Lower lobe of right lung (tissue), 2 donors: ENCODE results near the gene CFAP100. TPM values are rescaled to one million over a fixed set of nuclear protein-coding genes. Genes with fewer than 3 reads are reported as not detected.

Experiments
- ATAC-seq, 2 donors: fragments of 200-7000 bp; cut with Tn5 transposase; one replicate each; pipeline ENCODE4 v1.9.1; 2020 to 2022; ENCODE audit warnings: mild to moderate bottlenecking in 2 of 2, moderate library complexity in 2 of 2
- DNase-seq: peaks from one replicate; pipeline ENCODE4 v3.0.0-alpha.2; 2020
- H3K27ac ChIP-seq: fragments of 200-600 bp; one replicate; pipeline ENCODE4 v1.8.0; 2022
- H3K27me3 ChIP-seq: fragments of 200-600 bp; one replicate; pipeline ENCODE4 v1.8.0; 2022; ENCODE audit warnings: low read depth
- H3K36me3 ChIP-seq: fragments of 200-600 bp; one replicate; pipeline ENCODE4 v1.8.0; 2022; ENCODE audit warnings: mild to moderate bottlenecking
- H3K4me1 ChIP-seq: fragments of 200-600 bp; one replicate; pipeline ENCODE4 v1.8.0; 2022
- H3K4me3 ChIP-seq: fragments of 200-600 bp; one replicate; pipeline ENCODE4 v1.8.0; 2022; ENCODE audit warnings: mild to moderate bottlenecking
- H3K9me3 ChIP-seq: fragments of 200-600 bp; one replicate; pipeline ENCODE4 v1.8.0; 2022
- CTCF ChIP-seq: fragments of 200-600 bp; IDR thresholded peaks from one replicate; pipeline ENCODE4 v1.8.0; 2022; ENCODE audit warnings: antibody characterized with exemption, mild to moderate bottlenecking
- intact Hi-C: fragments of 100-400 bp; cut with DNase I; formaldehyde crosslinking; loops from one replicate; pipeline ENCODE4 v1.11.0; 2022
- total RNA-seq: library from RNA; stranded (reverse); fragmentation: NEBNext Ultra II Directional; extraction: Animal tissue kit (Norgen Biotek cat#: 25700); gene quantifications from one replicate; pipeline ENCODE4 v1.2.1, GENCODE V29; 2021
- donor health status: DM: no; HTN: yes; CAD: no; lungs with severe emphysema.

The CFAP100 gene
- total RNA-seq, 1 donor from 2014 or later: 21.5 TPM

DNA sequence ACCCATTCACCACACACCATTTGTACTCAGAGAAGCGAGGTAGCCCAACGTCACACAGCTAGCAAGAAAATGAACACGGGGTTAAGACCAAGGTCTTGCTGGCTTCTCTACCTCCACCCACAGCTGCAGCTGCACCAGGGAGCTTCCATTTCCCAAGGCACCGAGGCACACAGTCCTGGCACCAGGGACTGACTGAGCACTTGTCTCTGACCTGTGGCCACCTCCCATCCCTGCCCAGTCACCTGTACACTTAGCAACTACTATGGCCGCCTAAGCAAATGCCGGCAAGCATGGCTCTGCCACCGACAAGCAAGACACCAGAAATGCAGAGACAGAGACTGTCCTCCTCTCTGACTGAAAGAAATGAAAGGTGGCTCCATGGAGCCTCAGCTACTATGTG, 65.7 kb downstream of the CFAP100 start:
- Histone ChIP-seq H3K27me3 (no peaks in the 10 kb centered on the region), H3K4me1 (peaks cover 8% of the 10 kb centered on the region), H3K4me3 (no peak overlapping the region), H3K36me3 (peaks cover 99% of the 10 kb centered on the region), H3K27ac (no peak overlapping the region), H3K9me3 (no peaks in the 10 kb centered on the region)
- ATAC-seq (no peak), DNase-seq (no peak)
- intact Hi-C loops: no loop called here
- TF ChIP-seq CTCF: no peak

GRCh38 chr3:126461450-126462070, 66.9 kb downstream of the CFAP100 start:
- intact Hi-C loops: no loop called here
- no peak for TF ChIP-seq CTCF
- Histone ChIP-seq H3K27me3 (no peaks in the 10 kb centered on the region), H3K9me3 (no peaks in the 10 kb centered on the region), H3K4me3 (no peak overlapping the region), H3K27ac (no peak overlapping the region), H3K36me3 (peaks cover 100% of the 10 kb centered on the region), H3K4me1 (peaks cover 20% of the 10 kb centered on the region)
- ATAC-seq: no peak
- DNase-seq: no peak

DNA sequence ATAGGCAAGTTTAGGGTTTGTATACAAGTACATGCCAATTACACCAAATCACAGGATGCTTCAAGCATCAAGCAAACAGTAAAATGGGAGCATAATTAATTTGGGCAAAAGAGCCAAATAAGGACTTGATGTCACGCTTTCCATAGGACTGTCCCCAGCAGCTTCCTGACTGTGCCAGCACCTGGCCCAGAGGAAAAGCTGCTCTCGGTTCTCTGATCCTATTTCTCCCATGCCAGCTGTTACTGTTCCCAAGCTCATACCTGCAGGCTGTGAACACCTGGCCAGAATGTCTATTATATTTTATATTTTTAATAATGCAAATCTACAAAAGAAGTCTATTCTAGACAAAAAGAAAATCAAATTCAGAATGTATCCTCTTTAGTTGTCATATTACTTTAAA, 68.8 kb downstream of the CFAP100 start:
- no peak for ATAC-seq

GRCh38 chr3:126464093-126464492, 69.4 kb downstream of the CFAP100 start:
- Histone ChIP-seq H3K27ac (no peak overlapping the region), H3K4me3 (no peak overlapping the region), H3K9me3 (no peaks in the 10 kb centered on the region), H3K4me1 (peaks cover 42% of the 10 kb centered on the region), H3K27me3 (no peaks in the 10 kb centered on the region), H3K36me3 (peaks cover 100% of the 10 kb centered on the region)
- intact Hi-C loops: no loop called here
- no peak for DNase-seq
- TF ChIP-seq CTCF: no peak
- ATAC-seq: no peak

More for the DNA sequence above, 68.8 kb downstream of the CFAP100 start:
- intact Hi-C loops: no loop called here
- TF ChIP-seq CTCF: no peak
- no peak overlapping the region for H3K27ac ChIP-seq
- H3K27me3 ChIP-seq: no peaks in the 10 kb centered on the region
- H3K9me3 ChIP-seq: no peaks in the 10 kb centered on the region
- peaks cover 37% of the 10 kb centered on the region for H3K4me1 ChIP-seq
- H3K36me3 ChIP-seq: peaks cover 100% of the 10 kb centered on the region
- DNase-seq: no peak
- no peak overlapping the region for H3K4me3 ChIP-seq

GRCh38 chr3:126464494-126464893, 69.8 kb downstream of the CFAP100 start:
- DNase-seq (no peak), ATAC-seq (peak in 1 of 2 donors; percentile 50)
- Histone ChIP-seq H3K36me3 (peaks cover 100% of the 10 kb centered on the region), H3K4me3 (no peak overlapping the region), H3K27me3 (no peaks in the 10 kb centered on the region), H3K4me1 (peaks cover 42% of the 10 kb centered on the region), H3K27ac (no peak overlapping the region), H3K9me3 (no peaks in the 10 kb centered on the region)
- no peak for TF ChIP-seq CTCF
- intact Hi-C loops: no loop called here
